SK-N-SH treated with all-trans-retinoic acid at 6 μM for 48 hours (cell line): ENCODE data around the gene CAPG.

Experiments
- ATAC-seq: fragments of 200-7000 bp; cut with Tn5 transposase; 3 replicates; pipeline ENCODE4 v1.9.1; 2020; ENCODE audit warnings: mild to moderate bottlenecking, moderate library complexity
- ARNTL ChIP-seq: fragments of 450-650 bp; formaldehyde crosslinking; IDR thresholded peaks from 2 replicates; pipeline ENCODE4 v1.5.0; 2020; ENCODE audit warnings: low read depth, mild to moderate bottlenecking, moderate library complexity, borderline replicate concordance
- BACH2 ChIP-seq: fragments of 250-450 bp; sonication (Bioruptor Pico); IDR thresholded peaks from 2 replicates; pipeline ENCODE4 v1.9.0; 2021; ENCODE audit warnings: mild to moderate bottlenecking, borderline replicate concordance
- CSDC2 ChIP-seq: fragments of 250-450 bp; sonication (Bioruptor Pico); IDR thresholded peaks from 2 replicates; pipeline ENCODE4 v1.5.0; 2020; ENCODE audit warnings: mild to moderate bottlenecking, moderate library complexity
- ESRRG ChIP-seq: fragments of 250-450 bp; sonication (Bioruptor Pico); IDR thresholded peaks from 2 replicates; pipeline ENCODE4 v1.6.1; 2021; ENCODE audit warnings: mild to moderate bottlenecking
- ISL1 ChIP-seq: fragments of 250-450 bp; sonication (Bioruptor Pico); IDR thresholded peaks from 2 replicates; pipeline ENCODE4 v2.1.2; 2022; ENCODE audit warnings: mild to moderate bottlenecking, moderate library complexity
- PPARA ChIP-seq: fragments of 250-450 bp; sonication (Bioruptor Pico); IDR thresholded peaks from 2 replicates; pipeline ENCODE4 v1.5.0; 2020; ENCODE audit warnings: mild to moderate bottlenecking, borderline replicate concordance
- RARB ChIP-seq: fragments of 250-450 bp; sonication (Bioruptor Pico); IDR thresholded peaks from 2 replicates; pipeline ENCODE4 v1.8.0; 2021; ENCODE audit warnings: mild to moderate bottlenecking, moderate library complexity
- TCF4 ChIP-seq: fragments of 250-450 bp; sonication (Bioruptor Pico); IDR thresholded peaks from 2 replicates; pipeline ENCODE4 v1.8.0; 2021; ENCODE audit warnings: mild to moderate bottlenecking, moderate library complexity, borderline replicate concordance
- TOX ChIP-seq: fragments of 250-450 bp; sonication (Bioruptor Pico); IDR thresholded peaks from 2 replicates; pipeline ENCODE4 v1.8.0; 2021; ENCODE audit warnings: mild to moderate bottlenecking, moderate library complexity, borderline replicate concordance
- ZC3H10 ChIP-seq: fragments of 250-450 bp; sonication (Bioruptor Pico); IDR thresholded peaks from 2 replicates; pipeline ENCODE4 v1.5.1; 2021; ENCODE audit warnings: mild to moderate bottlenecking, moderate library complexity
- ZNF70 ChIP-seq: fragments of 450-650 bp; formaldehyde crosslinking; IDR thresholded peaks from 2 replicates; pipeline ENCODE4 v1.5.0; 2020; ENCODE audit warnings: mild to moderate bottlenecking, moderate library complexity
- ZNF8 ChIP-seq: fragments of 450-650 bp; formaldehyde crosslinking; IDR thresholded peaks from 2 replicates; pipeline ENCODE4 v1.5.0; 2020; ENCODE audit warnings: mild to moderate bottlenecking, moderate library complexity
- TF ChIP-seq, protein P1 (sequence below): fragments of 250-450 bp; sonication (Bioruptor Pico); IDR thresholded peaks from 2 replicates; pipeline ENCODE4 v1.8.0; 2021; ENCODE audit warnings: low read depth, mild to moderate bottlenecking, moderate library complexity, borderline replicate concordance
- TF ChIP-seq, protein P2 (sequence below): fragments of 250-450 bp; sonication (Bioruptor Pico); IDR thresholded peaks from 2 replicates; pipeline ENCODE4 v1.8.0; 2020; ENCODE audit warnings: mild to moderate bottlenecking, moderate library complexity, borderline replicate concordance
- TF ChIP-seq, protein P3 (sequence below): fragments of 250-450 bp; sonication (Bioruptor Pico); IDR thresholded peaks from 2 replicates; pipeline ENCODE4 v1.5.0; 2020; ENCODE audit warnings: mild to moderate bottlenecking, moderate library complexity
- TF ChIP-seq, protein P4 (sequence below): fragments of 250-450 bp; sonication (Bioruptor Pico); IDR thresholded peaks from 2 replicates; pipeline ENCODE4 v1.5.1; 2020; ENCODE audit warnings: low read depth, mild to moderate bottlenecking, moderate library complexity
- TF ChIP-seq, protein P5 (sequence below): fragments of 250-450 bp; sonication (Bioruptor Pico); IDR thresholded peaks from 2 replicates; pipeline ENCODE4 v1.5.1; 2021; ENCODE audit warnings: mild to moderate bottlenecking, moderate library complexity

The CAPG gene

DNA sequence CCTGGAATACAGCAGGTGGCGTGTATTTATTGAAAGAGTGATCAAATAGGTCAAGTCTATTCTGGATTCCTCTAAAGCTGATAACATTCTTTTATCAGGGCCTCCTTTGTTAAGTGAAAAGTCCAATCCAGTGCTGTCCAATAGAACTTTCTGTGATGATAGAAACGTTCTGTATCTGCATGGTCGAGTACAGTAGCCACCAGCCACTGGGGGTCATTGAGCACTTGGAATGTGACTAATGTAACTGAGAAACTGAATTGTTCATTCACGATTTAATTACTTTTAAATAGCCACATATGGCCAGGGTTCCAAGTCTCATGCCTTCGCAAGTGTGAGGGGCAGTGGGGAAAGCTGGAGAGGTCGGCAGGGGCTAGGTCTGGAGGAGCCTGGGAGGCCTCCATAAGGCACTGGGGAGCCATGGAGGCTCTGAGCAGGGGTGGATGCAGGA is 28.9 kb upstream of the CAPG start:
- no peak for ATAC-seq

DNA sequence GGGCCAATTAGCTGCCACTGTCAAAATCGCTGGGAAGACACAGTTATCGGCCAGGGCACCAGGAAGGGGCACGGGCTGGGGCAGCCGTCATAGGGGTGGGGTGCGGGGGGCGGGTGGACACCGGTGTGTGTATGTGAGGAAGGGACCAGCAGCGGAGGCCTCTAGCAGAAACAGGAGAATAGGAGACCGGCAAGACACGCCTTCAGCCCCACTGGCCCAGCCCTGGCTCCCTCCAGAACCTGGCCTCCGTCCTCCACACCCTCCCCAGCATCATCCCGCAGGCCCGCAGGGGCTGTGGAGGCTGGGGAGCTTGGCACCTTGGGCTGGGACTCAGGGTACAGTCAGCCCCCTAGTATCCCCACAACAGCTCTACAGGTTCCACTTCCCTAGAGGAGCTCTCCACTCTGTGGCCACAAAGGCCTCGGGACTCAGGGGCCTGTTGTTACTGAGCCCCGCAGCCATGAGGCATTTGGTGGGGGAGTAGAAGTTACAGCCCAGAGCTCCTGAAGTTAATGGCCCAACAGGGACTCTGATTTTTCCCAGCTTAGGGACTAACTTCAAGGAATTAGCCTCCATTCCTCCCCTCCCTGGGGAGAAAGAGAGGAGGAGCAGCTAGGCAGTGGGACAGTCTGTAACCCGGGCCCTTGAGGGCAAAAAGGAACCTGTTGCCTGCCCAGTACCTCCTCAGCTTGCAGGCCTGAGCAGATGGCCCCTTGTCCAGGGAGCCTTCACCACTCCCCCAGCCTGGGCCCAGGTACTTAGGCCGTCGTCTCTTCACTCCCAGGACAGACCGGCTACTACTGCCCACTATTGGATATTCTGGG is 28.2 kb upstream of the CAPG start:
- ATAC-seq = peak; percentile 12
- TF ChIP-seq RARB = no peak
- TF ChIP-seq ZNF70 (CRISPR knock-in tag) = no peak
- TF ChIP-seq, protein P1, sequence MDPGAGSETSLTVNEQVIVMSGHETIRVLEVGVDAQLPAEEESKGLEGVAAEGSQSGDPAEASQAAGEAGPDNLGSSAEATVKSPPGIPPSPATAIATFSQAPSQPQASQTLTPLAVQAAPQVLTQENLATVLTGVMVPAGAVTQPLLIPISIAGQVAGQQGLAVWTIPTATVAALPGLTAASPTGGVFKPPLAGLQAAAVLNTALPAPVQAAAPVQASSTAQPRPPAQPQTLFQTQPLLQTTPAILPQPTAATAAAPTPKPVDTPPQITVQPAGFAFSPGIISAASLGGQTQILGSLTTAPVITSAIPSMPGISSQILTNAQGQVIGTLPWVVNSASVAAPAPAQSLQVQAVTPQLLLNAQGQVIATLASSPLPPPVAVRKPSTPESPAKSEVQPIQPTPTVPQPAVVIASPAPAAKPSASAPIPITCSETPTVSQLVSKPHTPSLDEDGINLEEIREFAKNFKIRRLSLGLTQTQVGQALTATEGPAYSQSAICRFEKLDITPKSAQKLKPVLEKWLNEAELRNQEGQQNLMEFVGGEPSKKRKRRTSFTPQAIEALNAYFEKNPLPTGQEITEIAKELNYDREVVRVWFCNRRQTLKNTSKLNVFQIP (CRISPR knock-in tag) = no peak
- TF ChIP-seq, protein P2, sequence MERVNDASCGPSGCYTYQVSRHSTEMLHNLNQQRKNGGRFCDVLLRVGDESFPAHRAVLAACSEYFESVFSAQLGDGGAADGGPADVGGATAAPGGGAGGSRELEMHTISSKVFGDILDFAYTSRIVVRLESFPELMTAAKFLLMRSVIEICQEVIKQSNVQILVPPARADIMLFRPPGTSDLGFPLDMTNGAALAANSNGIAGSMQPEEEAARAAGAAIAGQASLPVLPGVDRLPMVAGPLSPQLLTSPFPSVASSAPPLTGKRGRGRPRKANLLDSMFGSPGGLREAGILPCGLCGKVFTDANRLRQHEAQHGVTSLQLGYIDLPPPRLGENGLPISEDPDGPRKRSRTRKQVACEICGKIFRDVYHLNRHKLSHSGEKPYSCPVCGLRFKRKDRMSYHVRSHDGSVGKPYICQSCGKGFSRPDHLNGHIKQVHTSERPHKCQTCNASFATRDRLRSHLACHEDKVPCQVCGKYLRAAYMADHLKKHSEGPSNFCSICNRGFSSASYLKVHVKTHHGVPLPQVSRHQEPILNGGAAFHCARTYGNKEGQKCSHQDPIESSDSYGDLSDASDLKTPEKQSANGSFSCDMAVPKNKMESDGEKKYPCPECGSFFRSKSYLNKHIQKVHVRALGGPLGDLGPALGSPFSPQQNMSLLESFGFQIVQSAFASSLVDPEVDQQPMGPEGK = no peak
- TF ChIP-seq ZNF8 (CRISPR knock-in tag) = no peak
- TF ChIP-seq, protein P3, sequence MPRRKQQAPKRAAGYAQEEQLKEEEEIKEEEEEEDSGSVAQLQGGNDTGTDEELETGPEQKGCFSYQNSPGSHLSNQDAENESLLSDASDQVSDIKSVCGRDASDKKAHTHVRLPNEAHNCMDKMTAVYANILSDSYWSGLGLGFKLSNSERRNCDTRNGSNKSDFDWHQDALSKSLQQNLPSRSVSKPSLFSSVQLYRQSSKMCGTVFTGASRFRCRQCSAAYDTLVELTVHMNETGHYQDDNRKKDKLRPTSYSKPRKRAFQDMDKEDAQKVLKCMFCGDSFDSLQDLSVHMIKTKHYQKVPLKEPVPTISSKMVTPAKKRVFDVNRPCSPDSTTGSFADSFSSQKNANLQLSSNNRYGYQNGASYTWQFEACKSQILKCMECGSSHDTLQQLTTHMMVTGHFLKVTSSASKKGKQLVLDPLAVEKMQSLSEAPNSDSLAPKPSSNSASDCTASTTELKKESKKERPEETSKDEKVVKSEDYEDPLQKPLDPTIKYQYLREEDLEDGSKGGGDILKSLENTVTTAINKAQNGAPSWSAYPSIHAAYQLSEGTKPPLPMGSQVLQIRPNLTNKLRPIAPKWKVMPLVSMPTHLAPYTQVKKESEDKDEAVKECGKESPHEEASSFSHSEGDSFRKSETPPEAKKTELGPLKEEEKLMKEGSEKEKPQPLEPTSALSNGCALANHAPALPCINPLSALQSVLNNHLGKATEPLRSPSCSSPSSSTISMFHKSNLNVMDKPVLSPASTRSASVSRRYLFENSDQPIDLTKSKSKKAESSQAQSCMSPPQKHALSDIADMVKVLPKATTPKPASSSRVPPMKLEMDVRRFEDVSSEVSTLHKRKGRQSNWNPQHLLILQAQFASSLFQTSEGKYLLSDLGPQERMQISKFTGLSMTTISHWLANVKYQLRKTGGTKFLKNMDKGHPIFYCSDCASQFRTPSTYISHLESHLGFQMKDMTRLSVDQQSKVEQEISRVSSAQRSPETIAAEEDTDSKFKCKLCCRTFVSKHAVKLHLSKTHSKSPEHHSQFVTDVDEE = no peak
- TF ChIP-seq, protein P4, sequence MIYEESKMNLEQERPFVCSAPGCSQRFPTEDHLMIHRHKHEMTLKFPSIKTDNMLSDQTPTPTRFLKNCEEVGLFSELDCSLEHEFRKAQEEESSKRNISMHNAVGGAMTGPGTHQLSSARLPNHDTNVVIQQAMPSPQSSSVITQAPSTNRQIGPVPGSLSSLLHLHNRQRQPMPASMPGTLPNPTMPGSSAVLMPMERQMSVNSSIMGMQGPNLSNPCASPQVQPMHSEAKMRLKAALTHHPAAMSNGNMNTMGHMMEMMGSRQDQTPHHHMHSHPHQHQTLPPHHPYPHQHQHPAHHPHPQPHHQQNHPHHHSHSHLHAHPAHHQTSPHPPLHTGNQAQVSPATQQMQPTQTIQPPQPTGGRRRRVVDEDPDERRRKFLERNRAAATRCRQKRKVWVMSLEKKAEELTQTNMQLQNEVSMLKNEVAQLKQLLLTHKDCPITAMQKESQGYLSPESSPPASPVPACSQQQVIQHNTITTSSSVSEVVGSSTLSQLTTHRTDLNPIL = no peak
- TF ChIP-seq TCF4 (CRISPR knock-in tag) = no peak

More for the DNA sequence above, 28.9 kb upstream of the CAPG start:
- TF ChIP-seq BACH2 (CRISPR knock-in tag) (no peak), TOX (CRISPR knock-in tag) (no peak), CSDC2 (no peak), ISL1 (no peak), PPARA (no peak), ARNTL (CRISPR knock-in tag) (no peak), ZNF70 (CRISPR knock-in tag) (no peak), ESRRG (no peak), ZC3H10 (CRISPR knock-in tag) (no peak)
- TF ChIP-seq, protein P4 = no peak
- TF ChIP-seq, protein P5, sequence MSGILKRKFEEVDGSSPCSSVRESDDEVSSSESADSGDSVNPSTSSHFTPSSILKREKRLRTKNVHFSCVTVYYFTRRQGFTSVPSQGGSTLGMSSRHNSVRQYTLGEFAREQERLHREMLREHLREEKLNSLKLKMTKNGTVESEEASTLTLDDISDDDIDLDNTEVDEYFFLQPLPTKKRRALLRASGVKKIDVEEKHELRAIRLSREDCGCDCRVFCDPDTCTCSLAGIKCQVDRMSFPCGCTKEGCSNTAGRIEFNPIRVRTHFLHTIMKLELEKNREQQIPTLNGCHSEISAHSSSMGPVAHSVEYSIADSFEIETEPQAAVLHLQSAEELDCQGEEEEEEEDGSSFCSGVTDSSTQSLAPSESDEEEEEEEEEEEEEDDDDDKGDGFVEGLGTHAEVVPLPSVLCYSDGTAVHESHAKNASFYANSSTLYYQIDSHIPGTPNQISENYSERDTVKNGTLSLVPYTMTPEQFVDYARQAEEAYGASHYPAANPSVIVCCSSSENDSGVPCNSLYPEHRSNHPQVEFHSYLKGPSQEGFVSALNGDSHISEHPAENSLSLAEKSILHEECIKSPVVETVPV = no peak
- TF ChIP-seq, protein P3 = no peak
- TF ChIP-seq, protein P2 = no peak
- TF ChIP-seq, protein P1 (CRISPR knock-in tag) = no peak
